BE2C (cell line): ENCODE data around the gene TMEM179B.
A peak's percentile ranks its signal among the peaks of the same experiment; 100 is the strongest.

Source experiments
- DNase-seq: peaks from one replicate; pipeline ENCODE4 v3.0.0-alpha.2; 2020
- H3K27me3 ChIP-seq: fragments of 250-450 bp; sonication (Bioruptor Pico); 2 replicates; pipeline ENCODE4 v1.5.1; 2020; ENCODE audit warnings: mild to moderate bottlenecking
- H3K36me3 ChIP-seq: fragments of 250-450 bp; sonication (Bioruptor Pico); 2 replicates; pipeline ENCODE4 v1.5.1; 2020; ENCODE audit warnings: mild to moderate bottlenecking
- H3K4me1 ChIP-seq: fragments of 250-450 bp; sonication (Bioruptor Pico); 2 replicates; pipeline ENCODE4 v1.5.1; 2020
- H3K4me3 ChIP-seq: 2 replicates; pipeline ENCODE4 v1.5.1; 2011; ENCODE audit warnings: low read depth, low read length
- H3K9me3 ChIP-seq: fragments of 250-450 bp; sonication (Bioruptor Pico); 2 replicates; pipeline ENCODE4 v1.5.1; 2020
- TF ChIP-seq, protein P1 (sequence below): IDR thresholded peaks from 2 replicates; pipeline ENCODE4 v1.5.1; 2012; ENCODE audit warnings: mild to moderate bottlenecking, low read depth, low read length

TMEM179B gene

DNA sequence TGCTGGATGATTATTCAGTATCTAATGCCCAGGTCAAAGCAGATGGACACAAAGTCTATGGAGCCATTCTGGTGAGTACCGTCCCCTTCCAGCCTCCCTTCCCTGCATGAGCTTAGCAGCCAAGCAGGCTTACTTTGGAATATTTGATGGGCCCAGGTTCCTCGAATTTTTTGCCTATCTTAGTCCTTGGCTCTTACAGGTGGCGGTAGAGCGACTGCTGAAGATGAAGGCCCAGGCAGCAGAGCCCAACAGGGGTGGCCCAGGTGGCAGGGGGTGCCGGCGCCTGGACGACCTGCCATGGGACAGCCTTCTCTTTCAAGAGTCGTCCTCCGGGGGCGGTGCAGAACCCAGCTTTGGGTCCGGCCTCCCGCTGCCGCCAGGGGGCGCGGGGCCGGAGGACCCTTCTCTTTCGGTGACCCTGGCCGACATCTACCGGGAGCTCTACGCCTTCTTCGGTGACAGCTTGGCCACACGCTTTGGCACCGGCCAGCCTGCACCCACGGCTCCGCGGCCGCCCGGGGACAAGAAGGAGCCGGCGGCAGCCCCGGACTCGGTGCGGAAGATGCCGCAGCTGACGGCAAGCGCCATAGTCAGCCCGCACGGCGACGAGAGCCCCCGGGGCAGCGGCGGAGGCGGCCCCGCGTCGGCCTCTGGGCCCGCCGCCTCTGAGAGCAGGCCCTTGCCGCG lies 741 bp upstream of the TMEM179B start:
- DNase-seq = peak; percentile 80
- no peaks in the 10 kb centered on the region for H3K27me3 ChIP-seq
- H3K4me1 ChIP-seq = no peaks in the 10 kb centered on the region
- no peaks in the 10 kb centered on the region for H3K9me3 ChIP-seq
- peaks cover 4% of the 10 kb centered on the region; the same call in 1 of the 2 replicates for H3K36me3 ChIP-seq
- TF ChIP-seq, protein P1, sequence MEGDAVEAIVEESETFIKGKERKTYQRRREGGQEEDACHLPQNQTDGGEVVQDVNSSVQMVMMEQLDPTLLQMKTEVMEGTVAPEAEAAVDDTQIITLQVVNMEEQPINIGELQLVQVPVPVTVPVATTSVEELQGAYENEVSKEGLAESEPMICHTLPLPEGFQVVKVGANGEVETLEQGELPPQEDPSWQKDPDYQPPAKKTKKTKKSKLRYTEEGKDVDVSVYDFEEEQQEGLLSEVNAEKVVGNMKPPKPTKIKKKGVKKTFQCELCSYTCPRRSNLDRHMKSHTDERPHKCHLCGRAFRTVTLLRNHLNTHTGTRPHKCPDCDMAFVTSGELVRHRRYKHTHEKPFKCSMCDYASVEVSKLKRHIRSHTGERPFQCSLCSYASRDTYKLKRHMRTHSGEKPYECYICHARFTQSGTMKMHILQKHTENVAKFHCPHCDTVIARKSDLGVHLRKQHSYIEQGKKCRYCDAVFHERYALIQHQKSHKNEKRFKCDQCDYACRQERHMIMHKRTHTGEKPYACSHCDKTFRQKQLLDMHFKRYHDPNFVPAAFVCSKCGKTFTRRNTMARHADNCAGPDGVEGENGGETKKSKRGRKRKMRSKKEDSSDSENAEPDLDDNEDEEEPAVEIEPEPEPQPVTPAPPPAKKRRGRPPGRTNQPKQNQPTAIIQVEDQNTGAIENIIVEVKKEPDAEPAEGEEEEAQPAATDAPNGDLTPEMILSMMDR = peak; percentile 80
- peak overlapping the region; percentile 81 for H3K4me3 ChIP-seq

GRCh38 chr11:62788991-62789390 lies 1.8 kb downstream of the TMEM179B start:
- H3K4me3 ChIP-seq = no peak overlapping the region

GRCh38 chr11:62789576-62789975 lies 2.4 kb downstream of the TMEM179B start:
- no peaks in the 10 kb centered on the region for H3K9me3 ChIP-seq
- H3K36me3 ChIP-seq = peaks cover 6% of the 10 kb centered on the region
- TF ChIP-seq, protein P1 = no peak
- no peak overlapping the region for H3K4me3 ChIP-seq
- no peaks in the 10 kb centered on the region for H3K27me3 ChIP-seq
- DNase-seq = no peak
- H3K4me1 ChIP-seq = no peaks in the 10 kb centered on the region

More at GRCh38 chr11:62788991-62789390, 1.8 kb downstream of the TMEM179B start:
- no peak for DNase-seq
- H3K9me3 ChIP-seq = no peaks in the 10 kb centered on the region
- no peaks in the 10 kb centered on the region for H3K4me1 ChIP-seq
- H3K27me3 ChIP-seq = no peaks in the 10 kb centered on the region
- peaks cover 4% of the 10 kb centered on the region; the same call in 1 of the 2 replicates for H3K36me3 ChIP-seq
- TF ChIP-seq, protein P1 = no peak

- Histone ChIP-seq H3K27me3 (no peaks in the 10 kb centered on the region), H3K36me3 (peaks cover 15% of the 10 kb centered on the region), H3K9me3 (no peaks in the 10 kb centered on the region), H3K4me3 (peak within 1 kb of the TSS; percentile 76), H3K4me1 (no peaks in the 10 kb centered on the region)
- peak; percentile 85 for DNase-seq
- TF ChIP-seq, protein P1 = no peak
These were observed 4.4 kb downstream of the TMEM179B start, which contains the start of gene TMEM223 for GRCh38 chr11:62791501-62792201. TMEM223 (minus strand) TSS chr11:62792006; CDS start chr11:62791994, 12 bp downstream.

GRCh38 chr11:62792202-62792575 lies 5.0 kb downstream of the TMEM179B start:
- Histone ChIP-seq H3K4me3 (peak overlapping the region; percentile 76), H3K4me1 (no peaks in the 10 kb centered on the region), H3K36me3 (peaks cover 15% of the 10 kb centered on the region), H3K27me3 (no peaks in the 10 kb centered on the region), H3K9me3 (no peaks in the 10 kb centered on the region)
- DNase-seq = peak; percentile 29
- TF ChIP-seq, protein P1 = no peak
